ENCODE results near the gene PPP2R3B.
"Not testable (repeated sequence)": the region's sequence is repeated elsewhere in the genome, so short reads cannot be mapped to it uniquely, and the experiment has no call there.

PPP2R3B gene

DNA sequence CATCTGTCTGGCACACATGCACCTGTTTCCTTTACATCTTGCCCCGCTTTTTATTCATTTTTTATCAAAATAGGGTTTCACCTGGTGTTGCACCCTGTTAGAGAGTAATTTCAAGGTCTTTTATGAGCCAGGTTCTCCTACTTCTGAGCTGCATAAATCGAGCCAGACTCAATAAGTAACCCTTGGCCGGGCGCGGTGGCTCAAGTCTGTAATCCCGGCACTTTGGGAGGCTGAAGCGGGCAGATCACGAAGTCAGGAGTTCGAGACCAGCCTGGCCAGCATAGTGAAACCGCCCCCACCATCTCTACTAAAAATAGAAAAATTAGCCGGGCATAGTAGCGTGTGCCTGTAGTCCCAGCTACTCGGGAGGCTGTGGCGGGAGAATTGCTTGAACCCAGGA lies 1.0 kb upstream of the PPP2R3B start:
- Histone ChIP-seq H2AK5ac (ENCODE audit: low read length, severe bottlenecking) (no peak overlapping the region), H3K27ac (ENCODE audit: low read length, poor library complexity, severe bottlenecking) (no peak overlapping the region), H3K18ac (ENCODE audit: low read depth in 1 of 2, low read length in 2 of 2) (no peak overlapping the region), H4K8ac (ENCODE audit: low read length) (no peak overlapping the region), H3K4me2 (ENCODE audit: low read length, poor library complexity, severe bottlenecking) (peak overlapping the region; percentile 49), H2BK120ac (ENCODE audit: low read depth, low read length) (no peak overlapping the region), H3K79me1 (replicated peaks; ENCODE audit: low read length, poor library complexity, severe bottlenecking) (peaks cover 18% of the 10 kb centered on the region), H3K9me3 (ENCODE audit: control insufficient read depth, low read length) (no peaks in the 10 kb centered on the region), H3K4ac (ENCODE audit: low read depth in 1 of 2, low read length in 2 of 2) (no peak overlapping the region), H4K91ac (ENCODE audit: low read length) (no peak overlapping the region), H2BK5ac (ENCODE audit: low read depth, low read length, poor library complexity, severe bottlenecking) (no peak overlapping the region), H3K27me3 (ENCODE audit: control insufficient read depth in 1 of 2, insufficient read depth in 1 of 2, low read length in 2 of 2) (no peaks in the 10 kb centered on the region), H2AFZ (ENCODE audit: low read depth, low read length) (no peak overlapping the region), H3K23ac (ENCODE audit: low read length in 2 of 2) (no peak overlapping the region), H3K36me3 (ENCODE audit: control insufficient read depth in 1 of 2, insufficient read depth in 2 of 2, low read depth in 1 of 2, low read length in 2 of 2) (peaks cover 0 to 3% of the 10 kb centered on the region in 2 experiments), H3K4me3 (ENCODE audit: insufficient read depth in 1 of 2, low read depth in 1 of 2, low read length in 2 of 2) (peak overlapping the region in 1 of 2 experiments; percentile 88), H3K4me1 (ENCODE audit: control insufficient read depth, insufficient read depth, low read depth, low read length) (peaks cover 8% of the 10 kb centered on the region), H2BK15ac (ENCODE audit: low read depth, poor library complexity, severe bottlenecking) (no peak overlapping the region), H2BK12ac (ENCODE audit: low read length in 2 of 2) (no peak overlapping the region), H3K9ac (ENCODE audit: low read length) (peak overlapping the region; percentile 96), H3K14ac (ENCODE audit: low read length in 2 of 2) (no peak overlapping the region)
- DNase-seq, result no peak
- WGBS, result 87% methylated on average over 13 of the region's 14 CpGs

DNA sequence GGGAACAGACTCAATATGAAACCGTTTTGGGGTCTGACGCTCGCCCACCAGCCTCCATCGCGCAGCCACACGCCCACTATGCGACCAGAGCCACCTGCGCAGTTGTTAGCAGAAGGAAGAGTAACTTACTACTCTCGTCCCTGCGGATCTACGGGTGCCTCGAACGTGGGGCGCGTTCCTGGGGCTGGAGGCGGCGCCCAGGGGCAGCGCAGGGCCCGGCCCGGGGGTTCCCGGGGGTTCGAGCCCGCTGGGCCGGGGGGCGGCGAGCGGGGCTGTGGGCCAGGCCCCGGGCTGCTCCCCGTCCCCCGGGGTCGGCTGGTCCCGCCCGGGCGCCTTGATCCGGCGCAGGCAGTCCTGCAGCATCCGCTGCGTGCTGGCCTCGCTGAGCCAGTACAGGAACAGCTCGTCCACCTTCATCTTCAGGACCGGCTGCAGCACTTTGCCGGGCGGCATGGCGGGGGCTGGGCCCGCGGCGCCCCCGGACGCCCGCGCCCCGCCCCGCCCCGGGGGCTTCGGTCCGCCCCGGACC lies 404 bp downstream of the PPP2R3B start:
- H3K4ac ChIP-seq (ENCODE audit: low read depth in 1 of 2, low read length in 2 of 2), result peak overlapping the region in 1 of 2 experiments; percentile 35

GRCh38 chrX:385736-386135 lies 971 bp downstream of the PPP2R3B start:
- WGBS, result 57% methylated on average over 9 of the region's 12 CpGs
- H4K91ac ChIP-seq (ENCODE audit: low read length); H3K14ac ChIP-seq (ENCODE audit: low read length in 2 of 2); DNase-seq; H3K27me3 ChIP-seq (ENCODE audit: control insufficient read depth in 1 of 2, insufficient read depth in 1 of 2, low read length in 2 of 2); H3K4me1 ChIP-seq (ENCODE audit: control insufficient read depth, insufficient read depth, low read depth, low read length); H3K4ac ChIP-seq (ENCODE audit: low read depth in 1 of 2, low read length in 2 of 2); H2BK120ac ChIP-seq (ENCODE audit: low read depth, low read length); H3K23ac ChIP-seq (ENCODE audit: low read length in 2 of 2); H3K36me3 ChIP-seq (ENCODE audit: control insufficient read depth in 1 of 2, insufficient read depth in 2 of 2, low read depth in 1 of 2, low read length in 2 of 2); H2AK5ac ChIP-seq (ENCODE audit: low read length, severe bottlenecking); H2BK5ac ChIP-seq (ENCODE audit: low read depth, low read length, poor library complexity, severe bottlenecking); H2BK12ac ChIP-seq (ENCODE audit: low read length in 2 of 2); H2AFZ ChIP-seq (ENCODE audit: low read depth, low read length); H4K8ac ChIP-seq (ENCODE audit: low read length); H3K18ac ChIP-seq (ENCODE audit: low read depth in 1 of 2, low read length in 2 of 2); H3K9me3 ChIP-seq (ENCODE audit: control insufficient read depth, low read length); H2BK15ac ChIP-seq (ENCODE audit: low read depth, poor library complexity, severe bottlenecking); H3K27ac ChIP-seq (ENCODE audit: low read length, poor library complexity, severe bottlenecking): not testable (repeated sequence)
- Histone ChIP-seq H3K9ac (ENCODE audit: low read length) (peak overlapping the region; percentile 96), H3K4me2 (ENCODE audit: low read length, poor library complexity, severe bottlenecking) (peak overlapping the region; percentile 11), H3K79me1 (replicated peaks; ENCODE audit: low read length, poor library complexity, severe bottlenecking) (peaks cover 28% of the 10 kb centered on the region), H3K4me3 (ENCODE audit: insufficient read depth in 1 of 2, low read depth in 1 of 2, low read length in 2 of 2) (peak overlapping the region in 1 of 2 experiments; percentile 88)

More for the DNA sequence above, 404 bp downstream of the PPP2R3B start:
- H3K9me3 ChIP-seq (ENCODE audit: control insufficient read depth, low read length), result no peaks in the 10 kb centered on the region
- WGBS, result under 1% methylated on average over 31 of the region's 57 CpGs
- H3K4me1 ChIP-seq (ENCODE audit: control insufficient read depth, insufficient read depth, low read depth, low read length), result peaks cover 8% of the 10 kb centered on the region
- no peak overlapping the region for H2BK12ac ChIP-seq (ENCODE audit: low read length in 2 of 2)
- H3K4me2 ChIP-seq (ENCODE audit: low read length, poor library complexity, severe bottlenecking), result peak overlapping the region; percentile 97
- H2AK5ac ChIP-seq (ENCODE audit: low read length, severe bottlenecking), result no peak overlapping the region
- no peak overlapping the region for H2BK120ac ChIP-seq (ENCODE audit: low read depth, low read length)
- DNase-seq, result no peak
- H2AFZ ChIP-seq (ENCODE audit: low read depth, low read length), result peak overlapping the region; percentile 80
- H3K27me3 ChIP-seq (ENCODE audit: control insufficient read depth in 1 of 2, insufficient read depth in 1 of 2, low read length in 2 of 2), result no peaks in the 10 kb centered on the region
- H3K14ac ChIP-seq (ENCODE audit: low read length in 2 of 2), result peak overlapping the region in 1 of 2 experiments; percentile 66
- peaks cover 0 to 5% of the 10 kb centered on the region in 2 experiments for H3K36me3 ChIP-seq (ENCODE audit: control insufficient read depth in 1 of 2, insufficient read depth in 2 of 2, low read depth in 1 of 2, low read length in 2 of 2)
- peak overlapping the region; percentile 96 for H3K9ac ChIP-seq (ENCODE audit: low read length)
- no peak overlapping the region for H2BK5ac ChIP-seq (ENCODE audit: low read depth, low read length, poor library complexity, severe bottlenecking)
- H2BK15ac ChIP-seq (ENCODE audit: low read depth, poor library complexity, severe bottlenecking), result no peak overlapping the region
- no peak overlapping the region for H4K91ac ChIP-seq (ENCODE audit: low read length)
- H3K4me3 ChIP-seq (ENCODE audit: insufficient read depth in 1 of 2, low read depth in 1 of 2, low read length in 2 of 2), result peak overlapping the region; percentile 83 to 88
- no peak overlapping the region for H3K23ac ChIP-seq (ENCODE audit: low read length in 2 of 2)
- H3K27ac ChIP-seq (ENCODE audit: low read length, poor library complexity, severe bottlenecking), result no peak overlapping the region
- peaks cover 24% of the 10 kb centered on the region for H3K79me1 ChIP-seq (replicated peaks; ENCODE audit: low read length, poor library complexity, severe bottlenecking)
- H3K18ac ChIP-seq (ENCODE audit: low read depth in 1 of 2, low read length in 2 of 2), result peak overlapping the region in 1 of 2 experiments; percentile 98
- no peak overlapping the region for H4K8ac ChIP-seq (ENCODE audit: low read length)

DNA sequence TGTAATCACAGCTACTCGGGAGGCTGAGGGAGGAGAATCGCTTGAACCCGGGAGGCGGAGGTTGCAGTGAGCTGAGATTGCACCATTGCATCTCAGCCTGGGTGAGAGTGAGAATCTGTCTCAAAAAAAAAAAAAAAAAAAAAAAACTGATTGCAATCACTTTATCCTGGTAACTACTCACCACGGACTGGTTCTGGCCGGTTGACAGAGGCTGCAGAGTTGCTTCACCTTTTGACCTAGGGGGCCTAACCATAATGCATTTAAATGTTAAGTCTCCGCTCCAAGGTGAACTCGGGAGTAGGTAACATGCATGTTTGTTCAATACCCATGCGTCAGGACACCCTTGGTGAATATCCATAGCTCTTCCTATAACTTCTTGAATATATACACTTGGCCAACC lies 1.8 kb downstream of the PPP2R3B start:
- H3K4me3 ChIP-seq (ENCODE audit: insufficient read depth in 1 of 2, low read depth in 1 of 2, low read length in 2 of 2), result no peak overlapping the region
- H2AK5ac ChIP-seq (ENCODE audit: low read length, severe bottlenecking), result no peak overlapping the region
- H3K79me1 ChIP-seq (replicated peaks; ENCODE audit: low read length, poor library complexity, severe bottlenecking), result peaks cover 30% of the 10 kb centered on the region
- H2AFZ ChIP-seq (ENCODE audit: low read depth, low read length), result no peak overlapping the region
- H2BK5ac ChIP-seq (ENCODE audit: low read depth, low read length, poor library complexity, severe bottlenecking), result no peak overlapping the region
- no peaks in the 10 kb centered on the region for H3K27me3 ChIP-seq (ENCODE audit: control insufficient read depth in 1 of 2, insufficient read depth in 1 of 2, low read length in 2 of 2)
- no peak overlapping the region for H3K27ac ChIP-seq (ENCODE audit: low read length, poor library complexity, severe bottlenecking)
- WGBS, result 96% methylated on average over 9 of the region's 9 CpGs
- no peak overlapping the region for H2BK120ac ChIP-seq (ENCODE audit: low read depth, low read length)
- no peak overlapping the region for H3K23ac ChIP-seq (ENCODE audit: low read length in 2 of 2)
- H3K9me3 ChIP-seq (ENCODE audit: control insufficient read depth, low read length), result no peaks in the 10 kb centered on the region
- H3K14ac ChIP-seq (ENCODE audit: low read length in 2 of 2), result no peak overlapping the region
- peaks cover 0 to 5% of the 10 kb centered on the region in 2 experiments for H3K36me3 ChIP-seq (ENCODE audit: control insufficient read depth in 1 of 2, insufficient read depth in 2 of 2, low read depth in 1 of 2, low read length in 2 of 2)
- DNase-seq, result no peak
- no peak overlapping the region for H2BK15ac ChIP-seq (ENCODE audit: low read depth, poor library complexity, severe bottlenecking)
- H3K9ac ChIP-seq (ENCODE audit: low read length), result no peak overlapping the region
- peaks cover 8% of the 10 kb centered on the region for H3K4me1 ChIP-seq (ENCODE audit: control insufficient read depth, insufficient read depth, low read depth, low read length)
- no peak overlapping the region for H4K8ac ChIP-seq (ENCODE audit: low read length)
- H3K4me2 ChIP-seq (ENCODE audit: low read length, poor library complexity, severe bottlenecking), result no peak overlapping the region
- no peak overlapping the region for H3K18ac ChIP-seq (ENCODE audit: low read depth in 1 of 2, low read length in 2 of 2)
- H3K4ac ChIP-seq (ENCODE audit: low read depth in 1 of 2, low read length in 2 of 2), result no peak overlapping the region
- H4K91ac ChIP-seq (ENCODE audit: low read length), result no peak overlapping the region
- no peak overlapping the region for H2BK12ac ChIP-seq (ENCODE audit: low read length in 2 of 2)

All from mesenchymal stem cell (in vitro differentiated cells and primary cell).